Naive thymus-derived CD4-positive, alpha-beta T cell (primary cell): ENCODE results near the gene ZMYM4. TPM values are rescaled to one million over a fixed set of nuclear protein-coding genes. Genes with fewer than 3 reads are reported as not detected.

Experiments used
- ATAC-seq: fragments of 150-1000 bp; cut with Tn5 transposase; 2 replicates; pipeline ENCODE4 v1.10.0; 2021; ENCODE audit warnings: mild to moderate bottlenecking, moderate library complexity
- CTCF ChIA-PET: fragments of 350-600 bp; sonication (Branson Sonifier 250); formaldehyde crosslinking; loops from one replicate; lab custom pipeline; 2021; ENCODE audit warnings: antibody characterized with exemption; lab: Charles Lee
- POLR2A ChIA-PET: fragments of 350-600 bp; sonication (Branson Sonifier 250); formaldehyde crosslinking; loops from one replicate; lab custom pipeline; 2021; ENCODE audit warnings: antibody characterized with exemption, inconsistent platforms; lab: Charles Lee
- DNase-seq, 9 donors: peaks; one replicate each; pipeline versions ENCODE4 v3.0.0 to v3.0.0-alpha.2; 2020 to 2022; ENCODE audit warnings: mixed read lengths in 1 of 9
- H3K27ac ChIP-seq: one replicate; pipeline ENCODE4 v1.7.0; 2013; ENCODE audit warnings: mild to moderate bottlenecking, low read depth, low read length, moderate library complexity
- H3K27me3 ChIP-seq, 2 donors: one replicate each; pipeline ENCODE4 v1.7.0; 2013; ENCODE audit warnings: low read length in 2 of 2, mild to moderate bottlenecking in 2 of 2, moderate library complexity in 2 of 2; ENCODE audit not compliant: control insufficient read depth in 2 of 2, insufficient read depth in 2 of 2
- H3K36me3 ChIP-seq, 3 experiments: 1 replicate in 2 of 3; 2 replicates in 1 of 3; pipeline ENCODE4 v1.7.0; 2013; ENCODE audit warnings: low read length in 3 of 3, mild to moderate bottlenecking in 3 of 3, moderate library complexity in 1 of 3; ENCODE audit not compliant: insufficient read depth in 3 of 3, control insufficient read depth in 2 of 3
- H3K4me1 ChIP-seq, 2 donors: one replicate each; pipeline ENCODE4 v1.7.0; 2013; ENCODE audit warnings: low read length in 2 of 2, mild to moderate bottlenecking in 2 of 2, moderate library complexity in 1 of 2; ENCODE audit not compliant: control insufficient read depth in 2 of 2, insufficient read depth in 2 of 2
- H3K4me3 ChIP-seq: 2 replicates; pipeline ENCODE4 v1.7.0; 2013; ENCODE audit warnings: mild to moderate bottlenecking, low read length
- H3K9me3 ChIP-seq, 3 experiments: 1 replicate in 2 of 3; 2 replicates in 1 of 3; pipeline ENCODE4 v1.7.0; 2013; ENCODE audit warnings: low read length in 3 of 3; ENCODE audit not compliant: control insufficient read depth in 2 of 3
- H3K27ac Mint-ChIP-seq, 9 donors: one replicate each; pipeline ENCODE4 v1.8.0; 2020 to 2022; ENCODE audit warnings: mixed read lengths in 9 of 9, mild to moderate bottlenecking in 8 of 9, moderate library complexity in 5 of 9, inconsistent platforms in 2 of 9
- H3K27me3 Mint-ChIP-seq, 5 donors: one replicate each; pipeline ENCODE4 v1.8.0; 2021 to 2022; ENCODE audit warnings: mixed read lengths in 5 of 5, mild to moderate bottlenecking in 1 of 5
- H3K36me3 Mint-ChIP-seq, 5 donors: one replicate each; pipeline ENCODE4 v1.8.0; 2020 to 2022; ENCODE audit warnings: mixed read lengths in 5 of 5, mild to moderate bottlenecking in 3 of 5, inconsistent platforms in 1 of 5
- H3K4me1 Mint-ChIP-seq, 7 donors: one replicate each; pipeline ENCODE4 v1.8.0; 2020 to 2022; ENCODE audit warnings: mixed read lengths in 7 of 7, mild to moderate bottlenecking in 3 of 7, inconsistent platforms in 1 of 7
- H3K4me3 Mint-ChIP-seq, 10 donors: one replicate each; pipeline ENCODE4 v1.8.0; 2020 to 2022; ENCODE audit warnings: mild to moderate bottlenecking in 10 of 10, mixed read lengths in 10 of 10, moderate library complexity in 6 of 10, inconsistent platforms in 2 of 10
- H3K9me3 Mint-ChIP-seq, 11 donors: one replicate each; pipeline ENCODE4 v1.8.0; 2020 to 2022; ENCODE audit warnings: mixed read lengths in 11 of 11, mild to moderate bottlenecking in 4 of 11, inconsistent platforms in 1 of 11, moderate library complexity in 1 of 11
- intact Hi-C, 2 donors: fragments of 100-400 bp; cut with micrococcal nuclease; formaldehyde crosslinking; loops; one replicate each; pipeline ENCODE4 v1.15.1; 2023
- polyA plus RNA-seq, 2 donors: library from polyadenylated mRNA; unstranded; fragments of 300-500 nt; fragmentation: Illumina TruSeq; gene quantifications; one replicate each; pipeline ENCODE4 v1.2.3, GENCODE V29; 2021
- total RNA-seq, 6 experiments: library from RNA in 5 of 6; stranded (reverse) in 5 of 6; gene quantifications; 1 replicate in 5 of 6; 2 replicates in 1 of 6; pipeline ENCODE4 v1.2.3 and lab custom pipeline; 2021 to 2026

Gene ZMYM4
- total and polyA plus RNA-seq, 7 experiments from 2014 or later = 28.2 to 52.9 (median 40.3) TPM

- Mint-ChIP-seq H3K27me3 (no peaks in the 10 kb centered on the region), H3K4me1 (peaks cover under 1 to 26% (median 15%) of the 10 kb centered on the region in 7 donors), H3K27ac (no peak overlapping the region), H3K36me3 (peaks cover 0 to 22% (median 18%) of the 10 kb centered on the region in 5 donors), H3K4me3 (no peak overlapping the region), H3K9me3 (no peaks in the 10 kb centered on the region)
- CTCF ChIA-PET = no interaction called here
- intact Hi-C loops = no loop called here
- H3K36me3 ChIP-seq = peaks cover 0 to 5% (median 0%) of the 10 kb centered on the region in 3 experiments
- no peak overlapping the region for H3K4me3 ChIP-seq
- H3K4me1 ChIP-seq = no peaks in the 10 kb centered on the region
- no peaks in the 10 kb centered on the region for H3K9me3 ChIP-seq
- DNase-seq (no peak), ATAC-seq (no peak)
- POLR2A ChIA-PET = no interaction called here
- H3K27ac ChIP-seq = no peak overlapping the region
- no peaks in the 10 kb centered on the region for H3K27me3 ChIP-seq
Measured at GRCh38 chr1:35350872-35351271, 82.4 kb downstream of the ZMYM4 start.

- peaks cover 0 to 47% (median 23%) of the 10 kb centered on the region in 5 donors for H3K36me3 Mint-ChIP-seq
- POLR2A ChIA-PET = no interaction called here
- Histone ChIP-seq H3K36me3 (peaks cover 0 to 12% (median 0%) of the 10 kb centered on the region in 3 experiments), H3K4me1 (no peaks in the 10 kb centered on the region), H3K27ac (no peak overlapping the region), H3K4me3 (no peak overlapping the region), H3K9me3 (no peaks in the 10 kb centered on the region), H3K27me3 (no peaks in the 10 kb centered on the region)
- DNase-seq (no peak), ATAC-seq (no peak)
- H3K27ac Mint-ChIP-seq = no peak overlapping the region
- no peak overlapping the region for H3K4me3 Mint-ChIP-seq
- H3K9me3 Mint-ChIP-seq = no peaks in the 10 kb centered on the region
- H3K27me3 Mint-ChIP-seq = no peaks in the 10 kb centered on the region
- intact Hi-C loops = no loop called here
- H3K4me1 Mint-ChIP-seq = peaks cover 6 to 30% (median 20%) of the 10 kb centered on the region in 7 donors
- CTCF ChIA-PET = no interaction called here
Measured at GRCh38 chr1:35359995-35360394, 91.5 kb downstream of the ZMYM4 start.

- CTCF ChIA-PET = no interaction called here
Measured at GRCh38 chr1:35361638-35362037, 93.1 kb downstream of the ZMYM4 start.

GRCh38 chr1:35364741-35365140, 96.2 kb downstream of the ZMYM4 start:
- H3K36me3 Mint-ChIP-seq = peaks cover 0 to 39% (median 22%) of the 10 kb centered on the region in 5 donors
- H3K27me3 Mint-ChIP-seq = no peaks in the 10 kb centered on the region
- ChIA-PET POLR2A (no interaction called here), CTCF (no interaction called here)
- H3K4me3 ChIP-seq = no peak overlapping the region
- H3K4me3 Mint-ChIP-seq = no peak overlapping the region
- DNase-seq (no peak), ATAC-seq (peak; percentile 56)
- peaks cover 0 to 6% (median 0%) of the 10 kb centered on the region in 3 experiments for H3K36me3 ChIP-seq
- peak overlapping the region in 1 of 9 donors; percentile 11 for H3K27ac Mint-ChIP-seq
- H3K27ac ChIP-seq = no peak overlapping the region
- peaks cover 6 to 21% (median 17%) of the 10 kb centered on the region in 7 donors for H3K4me1 Mint-ChIP-seq
- H3K9me3 Mint-ChIP-seq = no peaks in the 10 kb centered on the region
- H3K4me1 ChIP-seq = no peaks in the 10 kb centered on the region
- no peaks in the 10 kb centered on the region for H3K9me3 ChIP-seq
- intact Hi-C loops = no loop called here
- no peaks in the 10 kb centered on the region for H3K27me3 ChIP-seq

More at GRCh38 chr1:35361638-35362037, 93.1 kb downstream of the ZMYM4 start:
- H3K4me3 Mint-ChIP-seq = no peak overlapping the region
- POLR2A ChIA-PET = no interaction called here
- peaks cover 0 to 43% (median 22%) of the 10 kb centered on the region in 5 donors for H3K36me3 Mint-ChIP-seq
- DNase-seq (no peak), ATAC-seq (no peak)
- intact Hi-C loops = no loop called here
- no peak overlapping the region for H3K27ac ChIP-seq
- no peaks in the 10 kb centered on the region for H3K9me3 Mint-ChIP-seq
- H3K27me3 Mint-ChIP-seq = no peaks in the 10 kb centered on the region
- peaks cover 6 to 30% (median 17%) of the 10 kb centered on the region in 7 donors for H3K4me1 Mint-ChIP-seq
- no peaks in the 10 kb centered on the region for H3K27me3 ChIP-seq
- no peak overlapping the region for H3K4me3 ChIP-seq
- H3K4me1 ChIP-seq = no peaks in the 10 kb centered on the region
- peaks cover 0 to 12% (median 0%) of the 10 kb centered on the region in 3 experiments for H3K36me3 ChIP-seq
- peak overlapping the region in 1 of 9 donors; percentile 1 for H3K27ac Mint-ChIP-seq
- H3K9me3 ChIP-seq = no peaks in the 10 kb centered on the region

GRCh38 chr1:35367914-35368313, 99.4 kb downstream of the ZMYM4 start:
- DNase-seq (no peak), ATAC-seq (no peak)
- Histone ChIP-seq H3K9me3 (no peaks in the 10 kb centered on the region), H3K4me1 (no peaks in the 10 kb centered on the region), H3K36me3 (no peaks in the 10 kb centered on the region), H3K27me3 (no peaks in the 10 kb centered on the region), H3K27ac (no peak overlapping the region), H3K4me3 (no peak overlapping the region)
- POLR2A ChIA-PET = no interaction called here
- intact Hi-C loops = no loop called here
- CTCF ChIA-PET = no interaction called here
- Mint-ChIP-seq H3K36me3 (peaks cover 0 to 34% (median 9%) of the 10 kb centered on the region in 5 donors), H3K27me3 (no peaks in the 10 kb centered on the region), H3K9me3 (no peaks in the 10 kb centered on the region), H3K4me3 (no peak overlapping the region), H3K4me1 (peaks cover 0 to 8% (median 0%) of the 10 kb centered on the region in 7 donors), H3K27ac (no peak overlapping the region)

GRCh38 chr1:35369922-35370671, 101.6 kb downstream of the ZMYM4 start:
- Mint-ChIP-seq H3K27me3 (no peaks in the 10 kb centered on the region), H3K27ac (peak overlapping the region in 2 of 9 donors; percentile 2 to 28), H3K9me3 (no peaks in the 10 kb centered on the region), H3K4me1 (peaks cover 0 to 4% (median 0%) of the 10 kb centered on the region in 7 donors), H3K4me3 (no peak overlapping the region), H3K36me3 (peaks cover 0 to 20% (median 8%) of the 10 kb centered on the region in 5 donors)
- H3K9me3 ChIP-seq = no peaks in the 10 kb centered on the region
- H3K27ac ChIP-seq = no peak overlapping the region
- ATAC-seq (no peak), DNase-seq (no peak)
- ChIA-PET CTCF (no interaction called here), POLR2A (no interaction called here)
- H3K4me1 ChIP-seq = no peaks in the 10 kb centered on the region
- H3K36me3 ChIP-seq = no peaks in the 10 kb centered on the region
- intact Hi-C loops = no loop called here
- H3K27me3 ChIP-seq = no peaks in the 10 kb centered on the region
- no peak overlapping the region for H3K4me3 ChIP-seq
